Measurements from ENCODE around the gene NPC1.

DNA sequence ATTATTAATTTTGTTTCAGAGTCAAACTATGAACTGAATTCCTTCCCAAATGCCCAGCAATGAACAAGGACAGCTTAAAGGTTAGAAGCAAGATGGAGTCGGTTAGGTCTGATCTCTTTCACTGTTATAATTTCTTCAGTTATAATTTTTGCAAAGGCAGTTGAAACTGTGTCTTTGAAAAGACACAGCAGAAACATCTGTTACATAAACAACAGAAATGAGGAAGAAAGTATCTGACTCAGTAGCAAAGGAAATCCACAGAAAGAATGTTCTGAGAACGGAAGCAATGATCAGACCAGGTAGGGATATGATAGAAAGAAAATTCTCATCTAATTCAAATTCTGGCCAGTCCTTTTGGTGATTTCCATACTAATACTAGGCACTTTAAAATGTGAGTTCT, 88.2 kb downstream of the NPC1 start:
- TF ChIP-seq, protein P1, sequence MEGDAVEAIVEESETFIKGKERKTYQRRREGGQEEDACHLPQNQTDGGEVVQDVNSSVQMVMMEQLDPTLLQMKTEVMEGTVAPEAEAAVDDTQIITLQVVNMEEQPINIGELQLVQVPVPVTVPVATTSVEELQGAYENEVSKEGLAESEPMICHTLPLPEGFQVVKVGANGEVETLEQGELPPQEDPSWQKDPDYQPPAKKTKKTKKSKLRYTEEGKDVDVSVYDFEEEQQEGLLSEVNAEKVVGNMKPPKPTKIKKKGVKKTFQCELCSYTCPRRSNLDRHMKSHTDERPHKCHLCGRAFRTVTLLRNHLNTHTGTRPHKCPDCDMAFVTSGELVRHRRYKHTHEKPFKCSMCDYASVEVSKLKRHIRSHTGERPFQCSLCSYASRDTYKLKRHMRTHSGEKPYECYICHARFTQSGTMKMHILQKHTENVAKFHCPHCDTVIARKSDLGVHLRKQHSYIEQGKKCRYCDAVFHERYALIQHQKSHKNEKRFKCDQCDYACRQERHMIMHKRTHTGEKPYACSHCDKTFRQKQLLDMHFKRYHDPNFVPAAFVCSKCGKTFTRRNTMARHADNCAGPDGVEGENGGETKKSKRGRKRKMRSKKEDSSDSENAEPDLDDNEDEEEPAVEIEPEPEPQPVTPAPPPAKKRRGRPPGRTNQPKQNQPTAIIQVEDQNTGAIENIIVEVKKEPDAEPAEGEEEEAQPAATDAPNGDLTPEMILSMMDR (IDR thresholded peaks at IDR 0.05), result no peak
- no peak for TF ChIP-seq POLR2A (IDR thresholded peaks at IDR 0.05)
